Stimulated activated CD8-positive, alpha-beta memory T cell treated with anti-CD3 and anti-CD28 coated beads, Interleukin-15, amount 100 ng/mL, for 24 hours (primary cell): ENCODE data around the gene WNT2B.

Experiments used
- DNase-seq: peaks from one replicate; pipeline ENCODE4 v3.0.0-alpha.2; 2020; ENCODE audit warnings: low read depth

Gene WNT2B

DNA sequence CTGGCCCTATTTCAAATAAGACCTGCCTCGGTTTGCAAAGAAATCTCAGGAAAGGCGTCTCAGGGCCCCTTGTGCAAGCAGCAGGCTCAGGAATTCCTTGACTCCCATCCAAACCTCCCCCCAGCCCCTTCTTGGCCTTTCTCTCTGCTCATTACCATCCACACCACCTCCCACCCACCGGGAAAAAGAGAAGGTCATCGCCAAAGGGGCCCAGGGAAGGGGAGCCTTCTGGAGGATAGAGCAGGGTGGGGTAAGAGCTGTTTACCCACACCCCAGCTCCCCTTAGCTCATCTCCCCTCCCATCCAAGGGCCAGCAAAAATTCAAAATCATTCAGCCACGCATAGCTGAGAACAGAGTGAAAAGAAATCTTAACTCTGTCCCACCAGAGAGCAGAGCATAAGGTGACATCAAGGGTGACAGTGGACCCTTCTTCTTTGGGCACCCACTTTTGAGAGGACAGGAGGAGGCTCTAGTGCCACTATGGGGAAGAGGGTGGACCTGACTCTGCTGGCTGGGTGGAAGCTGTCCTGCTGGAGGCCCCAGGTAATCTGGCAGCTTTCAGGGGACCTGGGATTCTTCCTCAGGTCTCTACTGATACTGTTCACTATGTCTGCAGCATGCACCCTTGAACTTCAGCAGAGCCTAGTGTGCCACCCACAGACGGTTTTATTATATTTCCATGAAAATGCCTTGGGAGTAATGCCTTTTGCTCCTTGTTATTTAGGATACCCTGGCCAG is 3.9 kb upstream of the WNT2B start:
- DNase-seq, result no peak

DNA sequence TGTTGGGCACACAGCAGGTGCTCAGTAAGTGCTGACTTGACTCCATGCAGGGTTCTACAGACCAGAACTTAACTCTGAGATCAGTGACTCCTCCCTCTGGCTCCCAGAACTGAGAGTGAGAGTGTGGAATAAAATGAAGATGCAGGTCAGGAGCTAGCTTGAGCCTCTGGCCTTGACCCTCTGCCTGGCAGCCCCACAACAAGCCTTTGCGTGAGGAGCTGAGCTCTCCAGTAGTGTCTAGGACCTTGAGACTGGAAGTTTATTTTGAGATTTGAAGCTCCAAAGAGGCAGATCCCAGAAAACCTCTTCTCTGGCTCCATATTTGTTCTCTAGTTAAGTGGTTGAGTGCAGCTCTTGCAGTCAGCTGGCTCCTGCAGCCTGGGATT is 3.4 kb upstream of the WNT2B start:
- DNase-seq, result no peak

DNA sequence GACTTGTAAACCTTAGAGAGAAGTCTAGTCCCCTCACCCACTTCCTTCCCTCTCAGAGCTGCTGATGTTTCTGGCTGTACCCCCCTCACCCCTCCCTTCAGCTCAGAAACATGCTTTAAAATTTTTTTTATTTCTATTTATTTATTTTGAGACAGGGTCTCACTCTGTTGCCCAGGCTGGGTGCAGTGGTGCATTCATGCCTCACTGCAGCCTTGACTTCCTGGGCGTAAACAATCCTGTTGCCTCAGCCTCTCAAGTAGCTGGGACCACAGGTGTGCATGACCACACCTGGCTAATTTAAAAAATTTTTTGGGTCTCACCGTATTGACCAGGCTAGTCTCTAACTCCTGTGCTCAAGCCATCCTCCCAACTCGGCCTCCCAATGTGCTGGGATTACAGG is 2.9 kb upstream of the WNT2B start:
- DNase-seq, result no peak

DNA sequence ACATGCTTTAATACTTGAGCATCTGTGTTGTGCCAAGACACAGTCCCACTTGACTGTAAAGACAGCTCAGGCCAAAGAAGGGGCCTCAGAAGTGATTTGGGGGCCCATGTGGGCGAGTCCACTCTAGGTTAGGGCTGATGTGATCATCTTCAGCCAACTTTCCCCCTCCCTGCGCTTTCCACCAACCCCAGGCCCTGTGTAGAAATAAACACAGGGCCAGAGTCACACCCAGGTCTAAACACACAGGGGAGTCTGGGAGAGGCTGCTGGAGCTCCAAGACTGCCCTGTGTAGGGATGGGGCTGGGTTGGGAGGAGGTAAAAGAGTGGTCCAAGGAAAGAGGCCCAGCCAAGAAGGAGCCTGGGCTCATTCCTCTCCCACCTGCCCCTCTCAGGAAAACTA is 2.5 kb upstream of the WNT2B start:
- no peak for DNase-seq

GRCh38 chr1:112506731-112507130 is 2.0 kb upstream of the WNT2B start:
- no peak for DNase-seq

DNA sequence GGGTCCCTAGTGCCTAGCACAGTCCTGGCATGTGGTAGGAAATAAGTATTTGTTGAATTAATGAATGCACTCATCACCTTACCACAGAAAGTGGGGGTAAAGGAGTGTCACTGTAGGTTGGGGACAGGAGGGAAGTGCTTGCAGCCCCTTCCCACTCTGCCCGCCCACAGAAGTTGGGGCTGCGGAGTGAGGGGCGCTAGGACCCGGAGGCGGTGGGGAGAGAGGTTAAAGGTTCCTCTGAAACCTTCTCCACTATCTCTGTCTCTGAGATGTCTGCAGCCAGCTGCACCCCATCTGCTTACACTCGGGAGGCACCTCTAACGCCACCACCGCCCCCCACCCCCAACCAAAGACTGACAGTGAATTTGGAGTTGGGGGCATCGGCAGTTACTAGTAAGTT is 1.4 kb upstream of the WNT2B start:
- no peak for DNase-seq

- DNase-seq, result no peak
Measured at GRCh38 chr1:112507921-112508277, 866 bp upstream of the WNT2B start.

DNA sequence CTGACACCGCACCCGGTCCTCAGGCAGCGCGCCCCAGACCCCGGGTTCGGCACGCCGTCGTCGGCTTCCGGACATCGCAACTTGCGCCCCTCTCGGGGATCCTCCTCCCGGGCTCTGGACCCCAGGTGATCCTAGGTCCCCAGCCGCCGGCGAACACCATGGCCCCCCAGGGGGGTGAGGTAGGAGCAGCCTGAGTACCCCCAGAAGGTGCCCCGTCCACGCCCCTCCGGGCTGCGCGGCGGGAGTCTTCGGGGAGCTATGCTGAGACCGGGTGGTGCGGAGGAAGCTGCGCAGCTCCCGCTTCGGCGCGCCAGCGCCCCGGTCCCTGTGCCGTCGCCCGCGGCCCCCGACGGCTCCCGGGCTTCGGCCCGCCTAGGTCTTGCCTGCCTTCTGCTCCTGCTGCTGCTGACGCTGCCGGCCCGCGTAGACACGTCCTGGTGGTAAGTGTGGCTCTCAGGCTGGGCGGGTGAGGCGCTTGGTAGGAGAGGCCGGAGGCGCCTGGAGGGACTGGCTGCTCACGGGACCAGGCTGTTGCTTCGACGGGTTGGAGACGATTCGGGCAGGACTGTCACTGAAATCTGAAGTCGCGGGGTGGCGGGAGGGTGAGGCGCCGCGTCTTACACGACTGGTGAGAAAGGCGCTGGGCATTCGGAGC is 367 bp downstream of the WNT2B start:
- DNase-seq, result no peak

GRCh38 chr1:112509660-112510178 is 954 bp downstream of the WNT2B start:
- no peak for DNase-seq

GRCh38 chr1:112510340-112510739 is 1.6 kb downstream of the WNT2B start:
- no peak for DNase-seq

DNA sequence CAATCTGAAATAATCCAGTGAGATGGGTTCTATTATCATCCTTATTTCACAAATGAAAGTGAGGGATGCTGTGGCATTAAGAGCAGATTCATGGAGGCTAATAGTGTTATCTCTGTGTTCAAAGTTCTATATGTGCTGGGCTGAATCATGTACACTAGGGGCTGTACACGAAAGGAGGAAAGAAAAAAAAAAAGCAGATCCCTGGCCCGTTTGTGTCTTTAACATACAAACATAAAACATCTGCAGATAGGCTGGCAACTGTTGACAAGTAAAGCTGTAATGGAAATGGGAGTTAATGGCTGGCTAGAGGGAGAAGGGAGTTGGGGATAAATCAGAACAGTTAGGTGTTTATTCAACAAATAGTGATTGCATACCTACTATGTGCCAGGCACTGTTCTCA is 3.1 kb downstream of the WNT2B start:
- no peak for DNase-seq

DNA sequence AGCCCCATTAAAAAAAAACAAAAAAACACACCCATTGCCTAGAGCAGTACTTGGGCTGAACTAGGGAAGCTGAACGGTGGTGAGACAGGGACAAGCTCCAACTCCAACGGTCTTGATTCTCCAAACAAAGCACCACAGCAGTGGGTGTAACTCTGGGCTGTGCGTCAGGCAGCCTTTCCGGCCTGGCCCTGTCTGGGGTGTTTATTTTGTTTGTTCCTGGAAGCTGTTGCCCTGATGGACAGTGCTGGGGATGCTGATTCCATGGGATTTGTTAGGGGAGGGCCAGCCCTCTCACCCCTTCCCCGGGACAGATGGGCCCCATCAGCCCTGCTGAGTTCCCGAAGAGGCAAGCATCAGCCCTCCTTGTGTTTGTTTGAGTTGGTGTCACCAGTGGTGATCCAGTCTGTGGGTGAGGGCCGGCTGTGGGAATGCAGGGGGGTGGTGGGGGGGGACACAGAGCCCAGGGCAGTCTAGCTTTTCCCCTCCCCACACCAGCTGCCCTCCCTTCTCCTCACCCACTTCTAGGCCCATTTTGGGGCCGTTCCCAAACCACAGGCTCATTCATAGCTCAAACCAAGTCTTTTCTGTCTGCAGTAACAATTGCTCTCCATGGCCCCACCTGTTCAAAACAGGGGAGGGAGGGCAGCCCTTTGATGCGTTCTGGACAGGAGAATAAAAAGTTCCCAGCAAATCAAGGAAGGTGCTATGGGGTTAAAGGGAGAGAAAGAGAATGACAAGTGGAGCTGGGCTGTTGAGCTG is 4.5 kb downstream of the WNT2B start:
- DNase-seq, result no peak

GRCh38 chr1:112514901-112515300 is 6.1 kb downstream of the WNT2B start:
- no peak for DNase-seq

DNA sequence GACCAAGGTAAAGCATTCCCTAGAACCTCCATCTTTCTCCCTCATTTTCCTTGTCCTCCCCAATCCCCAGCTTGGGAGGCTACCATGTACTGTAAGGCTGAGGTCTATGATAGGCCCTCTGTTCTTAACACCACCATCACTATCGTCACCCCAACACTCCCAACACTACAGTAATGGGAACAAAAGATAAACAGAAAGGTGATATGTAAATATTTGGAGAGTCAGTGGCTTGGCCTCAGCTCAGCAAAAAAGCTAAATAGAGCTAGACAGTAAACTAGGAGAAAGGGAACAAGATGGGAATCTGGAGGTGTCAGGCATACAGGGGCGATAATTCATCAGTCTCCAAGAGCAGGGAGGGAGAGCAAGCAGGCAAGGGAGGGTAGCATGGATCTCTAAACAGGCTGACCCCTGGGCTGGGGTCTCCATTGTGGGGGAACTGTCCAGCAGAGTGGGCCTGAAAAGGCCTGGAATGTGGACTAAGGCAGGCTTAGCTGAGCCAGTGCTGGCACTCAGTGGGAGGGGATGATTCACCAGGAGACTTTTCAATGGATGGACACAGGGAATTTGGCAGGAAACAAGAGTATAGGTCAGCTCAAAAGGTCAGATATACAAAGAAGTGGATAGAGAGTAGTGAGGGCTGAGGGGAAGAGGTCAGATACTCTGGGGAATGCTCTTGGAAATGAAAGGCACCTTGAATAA is 6.7 kb downstream of the WNT2B start:
- DNase-seq, result no peak

- no peak for DNase-seq
Measured at GRCh38 chr1:112516141-112516540, 7.4 kb downstream of the WNT2B start.

- no peak for DNase-seq
Measured at GRCh38 chr1:112517231-112517630, 8.5 kb downstream of the WNT2B start.

- DNase-seq, result no peak
Measured at GRCh38 chr1:112517646-112518045, 8.9 kb downstream of the WNT2B start.

DNA sequence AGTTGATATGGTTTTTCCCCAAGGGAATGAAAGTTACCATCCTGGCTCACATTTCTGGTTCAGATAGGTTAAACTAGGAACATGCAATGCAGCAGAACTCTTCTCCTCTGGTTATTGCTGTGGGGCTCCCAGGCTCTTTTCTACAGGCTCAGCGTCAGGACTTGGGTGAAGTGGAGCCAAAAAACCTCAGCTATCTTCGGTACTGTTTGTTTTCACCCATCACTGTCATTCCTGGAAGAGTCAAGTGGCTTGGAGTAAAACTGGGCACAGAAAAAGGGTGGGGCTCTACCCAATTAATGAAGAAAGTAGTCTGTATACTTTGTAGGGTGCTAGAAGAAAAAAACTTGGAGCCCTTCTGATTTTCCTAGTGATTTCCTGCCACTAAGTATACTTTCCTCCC is 9.4 kb downstream of the WNT2B start:
- DNase-seq, result no peak

DNA sequence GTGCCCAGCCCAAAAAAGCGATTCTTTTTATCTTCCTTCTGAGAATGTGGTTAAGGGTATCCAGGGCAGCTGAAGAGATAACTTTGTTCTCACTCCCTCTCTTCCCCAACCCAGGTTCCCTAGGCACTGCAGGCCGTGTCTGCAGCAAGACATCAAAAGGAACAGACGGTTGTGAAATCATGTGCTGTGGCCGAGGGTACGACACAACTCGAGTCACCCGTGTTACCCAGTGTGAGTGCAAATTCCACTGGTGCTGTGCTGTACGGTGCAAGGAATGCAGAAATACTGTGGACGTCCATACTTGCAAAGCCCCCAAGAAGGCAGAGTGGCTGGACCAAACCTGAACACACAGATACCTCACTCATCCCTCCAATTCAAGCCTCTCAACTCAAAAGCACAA is 11.4 kb downstream of the WNT2B start:
- no peak for DNase-seq

GRCh38 chr1:112522621-112523020 is 13.9 kb downstream of the WNT2B start:
- DNase-seq, result no peak

GRCh38 chr1:112524251-112524650 is 15.5 kb downstream of the WNT2B start:
- DNase-seq, result no peak

- no peak for DNase-seq
Measured at GRCh38 chr1:112524986-112525385, 16.2 kb downstream of the WNT2B start.
